ENCODE results near the gene RGS1.

The RGS1 gene

DNA sequence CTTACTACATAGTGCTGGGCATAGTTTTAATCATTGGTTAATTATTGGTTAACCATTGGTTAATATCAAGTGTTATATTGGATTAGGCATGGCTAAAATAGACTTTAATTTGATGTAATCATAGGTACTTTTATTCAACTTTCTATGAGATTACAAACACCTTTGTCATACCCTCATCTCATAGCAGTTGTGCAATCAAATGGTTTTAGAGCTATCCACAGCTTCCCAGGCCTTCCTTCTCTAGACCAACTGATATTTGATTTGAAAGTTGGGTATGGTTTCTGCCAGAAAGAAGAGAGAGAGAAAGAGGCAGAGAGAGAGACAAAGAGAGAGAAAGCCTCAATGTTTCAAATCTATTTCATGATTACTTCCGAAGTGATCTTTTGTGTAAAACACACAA lies 9.6 kb upstream of the RGS1 start:
- H3K27ac Mint-ChIP-seq, result no peak overlapping the region
- peaks cover 6% of the 10 kb centered on the region for H3K36me3 Mint-ChIP-seq
- H3K4me3 Mint-ChIP-seq, result no peak overlapping the region
- no peaks in the 10 kb centered on the region for H3K27me3 Mint-ChIP-seq
- H3K4me1 Mint-ChIP-seq (ENCODE audit: low read depth), result peaks cover 34% of the 10 kb centered on the region
- H3K9me3 Mint-ChIP-seq (ENCODE audit: low read depth), result peaks cover 5% of the 10 kb centered on the region

DNA sequence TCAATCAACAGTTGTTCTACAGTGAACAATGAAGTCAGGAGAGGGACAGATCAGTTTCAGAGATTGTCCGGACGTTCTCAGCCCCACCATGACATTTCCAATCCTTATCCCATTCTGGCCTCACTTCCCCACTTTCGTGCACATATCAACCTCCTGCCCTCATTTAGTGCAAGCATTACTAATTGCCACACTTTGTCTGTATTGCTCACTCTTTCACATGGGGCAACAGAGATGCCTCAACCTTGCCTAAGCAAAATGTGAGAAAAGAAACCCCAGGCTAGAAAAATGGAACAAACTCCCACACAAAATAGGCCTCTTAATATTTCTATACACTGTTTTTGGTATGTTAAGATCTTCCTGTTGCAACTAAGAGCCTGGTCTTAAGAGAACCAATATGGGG lies 8.9 kb upstream of the RGS1 start:
- peaks cover 9% of the 10 kb centered on the region for H3K36me3 Mint-ChIP-seq
- peaks cover 5% of the 10 kb centered on the region for H3K9me3 Mint-ChIP-seq (ENCODE audit: low read depth)
- H3K27ac Mint-ChIP-seq, result peak overlapping the region; percentile 67
- peaks cover 41% of the 10 kb centered on the region for H3K4me1 Mint-ChIP-seq (ENCODE audit: low read depth)
- no peak overlapping the region for H3K4me3 Mint-ChIP-seq
- no peaks in the 10 kb centered on the region for H3K27me3 Mint-ChIP-seq

DNA sequence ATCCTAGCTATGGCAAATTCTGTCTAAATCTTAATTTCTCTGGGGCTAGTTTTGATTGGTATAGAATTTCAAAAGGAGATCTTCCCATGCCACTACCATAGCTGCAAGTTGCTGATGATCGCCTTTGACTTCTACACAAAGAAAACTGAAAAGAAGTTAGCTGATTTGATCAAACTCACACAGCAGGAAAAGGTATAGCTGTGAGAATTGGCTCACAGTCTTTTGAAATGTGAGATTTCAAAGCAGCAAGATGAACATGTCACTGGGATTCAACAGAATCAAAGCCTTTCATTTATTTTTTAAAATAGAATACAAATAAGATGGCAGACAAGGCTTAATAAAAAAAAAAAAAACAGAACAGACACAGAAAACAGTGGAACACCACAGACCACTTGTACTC lies 7.5 kb upstream of the RGS1 start:
- H3K4me1 Mint-ChIP-seq (ENCODE audit: low read depth), result peaks cover 52% of the 10 kb centered on the region
- H3K4me3 Mint-ChIP-seq, result no peak overlapping the region
- H3K27me3 Mint-ChIP-seq, result no peaks in the 10 kb centered on the region
- H3K36me3 Mint-ChIP-seq, result peaks cover 9% of the 10 kb centered on the region
- peaks cover 5% of the 10 kb centered on the region for H3K9me3 Mint-ChIP-seq (ENCODE audit: low read depth)
- no peak overlapping the region for H3K27ac Mint-ChIP-seq

DNA sequence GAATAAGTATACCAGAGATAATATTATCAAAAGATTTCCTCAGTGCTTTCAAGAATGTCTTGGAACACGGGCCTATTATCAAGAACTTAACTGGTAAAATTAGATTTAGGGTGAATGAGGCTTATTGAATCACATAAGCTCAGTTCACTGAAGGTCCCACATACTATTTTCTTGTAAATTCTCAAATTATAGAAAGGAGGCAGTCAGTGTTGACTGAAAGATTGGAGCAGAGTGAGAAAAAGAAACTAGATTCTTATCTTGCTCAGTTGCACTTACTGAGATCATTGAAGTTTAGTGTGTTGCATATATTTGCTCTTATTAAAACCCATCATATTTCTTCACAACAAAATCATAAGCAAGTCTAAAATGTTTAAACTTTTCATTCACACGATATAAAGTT lies 3.9 kb upstream of the RGS1 start:
- H3K4me1 Mint-ChIP-seq (ENCODE audit: low read depth), result peaks cover 60% of the 10 kb centered on the region
- peak overlapping the region; percentile 67 for H3K27ac Mint-ChIP-seq
- peaks cover 7% of the 10 kb centered on the region for H3K36me3 Mint-ChIP-seq
- H3K9me3 Mint-ChIP-seq (ENCODE audit: low read depth), result peaks cover 5% of the 10 kb centered on the region
- no peak overlapping the region for H3K4me3 Mint-ChIP-seq
- no peaks in the 10 kb centered on the region for H3K27me3 Mint-ChIP-seq

DNA sequence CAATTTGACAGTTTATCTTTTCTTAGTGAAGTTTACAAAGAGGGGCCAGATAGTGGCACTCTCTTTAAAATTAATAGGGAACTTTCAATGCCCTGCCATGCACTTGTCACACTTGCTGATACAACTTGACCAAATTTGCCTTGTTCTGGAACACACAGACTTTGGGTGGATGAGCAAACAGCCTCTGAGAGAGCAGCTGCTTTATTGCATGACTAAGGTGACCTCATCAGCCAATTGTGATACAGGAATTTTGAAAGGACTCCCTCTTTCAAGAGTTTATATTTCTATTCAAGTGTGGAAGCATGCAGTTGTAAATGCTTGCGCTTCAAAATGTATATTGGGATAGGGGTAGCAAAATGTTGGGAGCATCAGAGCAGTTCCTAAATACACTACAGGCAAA lies 2.1 kb upstream of the RGS1 start:
- H3K4me3 Mint-ChIP-seq, result no peak overlapping the region

DNA sequence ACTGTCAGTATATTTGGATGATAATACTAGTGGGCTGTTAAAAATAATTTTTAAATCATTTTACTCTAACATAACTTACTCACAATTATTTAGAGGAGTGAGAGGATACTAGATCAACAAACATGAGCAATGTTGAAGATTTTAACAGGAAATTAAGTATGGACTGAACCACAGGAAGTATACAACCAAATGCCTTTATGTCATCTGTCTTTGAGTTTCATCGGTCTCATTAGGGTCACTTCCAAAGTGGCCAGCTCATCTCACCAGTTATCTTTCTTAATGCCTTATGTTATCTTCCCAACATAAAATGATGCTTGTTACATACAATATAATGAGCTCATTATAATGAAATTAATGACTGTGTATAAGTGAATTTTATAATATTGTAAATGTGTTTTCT lies 1.5 kb upstream of the RGS1 start:
- peaks cover 65% of the 10 kb centered on the region for H3K4me1 Mint-ChIP-seq (ENCODE audit: low read depth)
- H3K27me3 Mint-ChIP-seq, result no peaks in the 10 kb centered on the region
- peaks cover 5% of the 10 kb centered on the region for H3K9me3 Mint-ChIP-seq (ENCODE audit: low read depth)
- peaks cover 11% of the 10 kb centered on the region for H3K36me3 Mint-ChIP-seq
- H3K27ac Mint-ChIP-seq, result no peak overlapping the region
- H3K4me3 Mint-ChIP-seq, result no peak overlapping the region

More for the DNA sequence above, 2.1 kb upstream of the RGS1 start:
- no peak overlapping the region for H3K27ac Mint-ChIP-seq
- H3K4me1 Mint-ChIP-seq (ENCODE audit: low read depth), result peaks cover 60% of the 10 kb centered on the region
- H3K36me3 Mint-ChIP-seq, result peaks cover 11% of the 10 kb centered on the region
- H3K27me3 Mint-ChIP-seq, result no peaks in the 10 kb centered on the region
- peaks cover 5% of the 10 kb centered on the region for H3K9me3 Mint-ChIP-seq (ENCODE audit: low read depth)

DNA sequence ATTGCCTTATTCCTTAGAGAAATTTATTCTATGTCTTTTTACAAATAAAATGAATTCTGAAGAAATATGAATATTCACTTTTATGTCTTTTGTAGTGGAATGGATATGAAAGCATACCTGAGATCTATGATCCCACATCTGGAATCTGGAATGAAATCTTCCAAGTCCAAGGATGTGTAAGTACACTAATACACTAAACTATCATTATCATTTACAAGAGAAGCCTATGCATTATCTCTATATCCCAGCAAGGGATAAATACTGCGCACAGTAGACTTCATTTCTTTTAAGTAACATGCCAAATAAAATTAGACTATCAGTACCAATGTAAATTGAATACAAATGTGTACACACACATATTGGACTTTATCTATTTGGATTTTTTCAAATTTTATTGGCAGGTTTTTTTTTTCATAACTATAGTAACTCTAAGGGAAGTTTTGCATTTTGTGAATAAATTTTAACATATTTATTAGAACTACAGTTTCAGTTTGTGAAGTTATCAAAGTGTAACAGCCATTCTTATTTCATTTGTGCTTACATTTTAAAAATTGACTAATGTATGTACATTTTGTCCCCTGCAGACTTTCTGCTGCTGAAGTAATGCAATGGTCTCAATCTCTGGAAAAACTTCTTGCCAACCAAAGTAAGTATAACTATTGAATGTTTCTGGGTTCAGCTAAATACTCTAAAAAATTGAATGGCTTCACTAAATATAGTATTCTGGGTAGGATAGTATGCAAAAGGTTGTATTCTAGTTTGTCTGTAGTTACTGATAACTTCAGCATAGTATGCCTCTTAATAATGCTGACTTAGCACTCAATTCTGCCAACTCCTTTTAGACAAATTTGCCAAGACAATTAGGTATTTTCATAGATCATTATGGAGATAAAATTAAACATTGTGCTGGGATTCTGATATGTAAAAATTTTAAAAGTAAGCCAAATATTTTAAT lies 894 bp downstream of the RGS1 start:
- peaks cover 65% of the 10 kb centered on the region for H3K4me1 Mint-ChIP-seq (ENCODE audit: low read depth)
- H3K4me3 Mint-ChIP-seq, result peak overlapping the region; percentile 89
- H3K27me3 Mint-ChIP-seq, result no peaks in the 10 kb centered on the region
- H3K27ac Mint-ChIP-seq, result peak overlapping the region; percentile 93
- peaks cover 4% of the 10 kb centered on the region for H3K36me3 Mint-ChIP-seq
- no peaks in the 10 kb centered on the region for H3K9me3 Mint-ChIP-seq (ENCODE audit: low read depth)

DNA sequence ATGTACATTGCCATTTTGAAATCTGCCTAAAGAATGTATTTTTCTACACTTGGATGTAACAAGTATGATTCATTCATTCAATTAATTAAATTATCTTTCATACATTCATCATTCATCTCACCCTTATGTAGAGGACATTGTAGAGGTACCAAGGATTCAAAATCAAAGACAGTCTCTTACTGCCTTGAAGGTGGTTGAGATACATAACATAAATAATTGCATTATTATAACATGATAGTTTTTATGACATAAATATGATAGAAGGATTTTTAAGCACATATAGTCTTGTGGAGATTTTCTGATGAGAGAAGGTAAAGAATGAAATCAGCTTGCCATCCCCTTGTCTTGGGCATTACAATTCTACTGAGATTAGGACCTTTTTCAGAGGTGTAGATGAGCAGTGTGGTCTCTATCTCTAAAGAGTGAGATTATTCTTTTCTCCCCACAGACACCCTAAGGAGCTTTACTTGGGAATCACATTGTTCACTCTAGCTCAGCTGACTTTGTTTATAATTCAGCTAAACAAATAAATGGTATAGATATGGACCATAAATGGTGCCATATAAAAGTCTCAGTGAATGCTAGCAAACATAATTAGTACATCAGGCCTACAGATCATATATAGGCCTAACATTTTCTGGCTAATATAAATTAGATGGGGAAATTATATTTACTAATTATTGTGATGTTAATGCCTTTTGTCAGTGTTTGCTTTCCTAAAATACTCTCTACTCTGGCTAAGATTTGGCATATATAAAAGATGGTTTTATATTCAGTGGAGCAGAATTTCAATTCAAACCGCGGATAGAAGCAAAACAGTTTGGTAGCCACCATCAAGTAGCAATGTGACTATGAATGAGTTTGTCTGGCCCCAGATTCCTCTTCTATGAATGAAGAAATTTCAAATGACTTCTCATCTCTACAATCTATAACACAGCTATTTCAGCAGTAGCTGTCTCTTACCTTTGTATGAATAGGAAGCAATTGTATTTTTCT lies 1.9 kb downstream of the RGS1 start:
- H3K4me3 Mint-ChIP-seq, result peak overlapping the region; percentile 89
- peaks cover 55% of the 10 kb centered on the region for H3K4me1 Mint-ChIP-seq (ENCODE audit: low read depth)
- peak overlapping the region; percentile 16 for H3K27ac Mint-ChIP-seq
- H3K27me3 Mint-ChIP-seq, result no peaks in the 10 kb centered on the region
- H3K36me3 Mint-ChIP-seq, result peaks cover 4% of the 10 kb centered on the region
- no peaks in the 10 kb centered on the region for H3K9me3 Mint-ChIP-seq (ENCODE audit: low read depth)

DNA sequence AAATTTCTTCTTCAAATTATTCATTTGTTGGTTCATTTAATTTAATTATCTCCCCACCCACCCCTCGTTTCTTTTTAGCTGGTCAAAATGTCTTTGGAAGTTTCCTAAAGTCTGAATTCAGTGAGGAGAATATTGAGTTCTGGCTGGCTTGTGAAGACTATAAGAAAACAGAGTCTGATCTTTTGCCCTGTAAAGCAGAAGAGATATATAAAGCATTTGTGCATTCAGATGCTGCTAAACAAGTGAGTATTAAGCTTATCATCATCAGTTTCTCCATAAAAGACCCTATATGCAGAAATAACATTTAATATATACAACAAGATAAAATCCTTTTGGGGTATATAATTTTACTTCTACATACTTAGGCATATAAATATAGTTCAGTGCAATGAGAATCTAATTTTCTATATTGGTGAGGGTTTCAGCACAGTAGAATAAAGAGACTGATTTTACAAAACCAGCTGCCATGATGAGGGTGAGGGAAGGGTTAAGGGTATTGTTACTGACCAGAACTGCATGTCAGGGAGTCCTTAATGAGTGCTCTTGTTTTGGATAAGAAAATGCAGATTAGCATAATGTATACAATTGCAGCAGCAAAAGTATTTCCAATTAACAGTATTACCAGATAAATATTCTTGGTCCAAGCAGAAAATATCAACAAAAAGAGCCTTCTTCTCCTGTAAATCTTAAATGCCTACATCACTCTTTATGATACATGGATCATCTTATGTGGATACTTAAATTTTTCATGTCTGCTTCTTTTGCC lies 2.8 kb downstream of the RGS1 start:
- peaks cover 4% of the 10 kb centered on the region for H3K36me3 Mint-ChIP-seq
- H3K9me3 Mint-ChIP-seq (ENCODE audit: low read depth), result no peaks in the 10 kb centered on the region
- H3K4me1 Mint-ChIP-seq (ENCODE audit: low read depth), result peaks cover 48% of the 10 kb centered on the region
- no peaks in the 10 kb centered on the region for H3K27me3 Mint-ChIP-seq
- peak overlapping the region; percentile 3 for H3K27ac Mint-ChIP-seq
- H3K4me3 Mint-ChIP-seq, result peak overlapping the region; percentile 89

DNA sequence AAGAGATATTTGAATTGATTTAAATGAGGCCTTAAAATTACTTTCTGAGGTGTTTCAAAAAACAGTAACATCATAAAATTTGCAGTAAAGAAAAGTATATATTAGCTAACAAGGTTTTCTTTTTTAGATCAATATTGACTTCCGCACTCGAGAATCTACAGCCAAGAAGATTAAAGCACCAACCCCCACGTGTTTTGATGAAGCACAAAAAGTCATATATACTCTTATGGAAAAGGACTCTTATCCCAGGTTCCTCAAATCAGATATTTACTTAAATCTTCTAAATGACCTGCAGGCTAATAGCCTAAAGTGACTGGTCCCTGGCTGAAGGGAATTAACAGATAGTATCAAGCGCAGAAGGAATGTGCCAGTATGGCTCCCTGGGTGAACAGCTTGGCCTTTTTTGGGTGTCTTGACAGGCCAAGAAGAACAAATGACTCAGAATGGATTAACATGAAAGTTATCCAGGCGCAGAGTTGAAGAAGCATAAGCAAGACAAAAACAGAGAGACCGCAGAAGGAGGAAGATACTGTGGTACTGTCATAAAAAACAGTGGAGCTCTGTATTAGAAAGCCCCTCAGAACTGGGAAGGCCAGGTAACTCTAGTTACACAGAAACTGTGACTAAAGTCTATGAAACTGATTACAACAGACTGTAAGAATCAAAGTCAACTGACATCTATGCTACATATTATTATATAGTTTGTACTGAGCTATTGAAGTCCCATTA lies 3.6 kb downstream of the RGS1 start:
- Mint-ChIP-seq H3K36me3 (peaks cover 4% of the 10 kb centered on the region), H3K27ac (peak overlapping the region; percentile 47), H3K4me3 (peak overlapping the region; percentile 89), H3K27me3 (no peaks in the 10 kb centered on the region), H3K9me3 (ENCODE audit: low read depth) (no peaks in the 10 kb centered on the region), H3K4me1 (ENCODE audit: low read depth) (peaks cover 39% of the 10 kb centered on the region)

DNA sequence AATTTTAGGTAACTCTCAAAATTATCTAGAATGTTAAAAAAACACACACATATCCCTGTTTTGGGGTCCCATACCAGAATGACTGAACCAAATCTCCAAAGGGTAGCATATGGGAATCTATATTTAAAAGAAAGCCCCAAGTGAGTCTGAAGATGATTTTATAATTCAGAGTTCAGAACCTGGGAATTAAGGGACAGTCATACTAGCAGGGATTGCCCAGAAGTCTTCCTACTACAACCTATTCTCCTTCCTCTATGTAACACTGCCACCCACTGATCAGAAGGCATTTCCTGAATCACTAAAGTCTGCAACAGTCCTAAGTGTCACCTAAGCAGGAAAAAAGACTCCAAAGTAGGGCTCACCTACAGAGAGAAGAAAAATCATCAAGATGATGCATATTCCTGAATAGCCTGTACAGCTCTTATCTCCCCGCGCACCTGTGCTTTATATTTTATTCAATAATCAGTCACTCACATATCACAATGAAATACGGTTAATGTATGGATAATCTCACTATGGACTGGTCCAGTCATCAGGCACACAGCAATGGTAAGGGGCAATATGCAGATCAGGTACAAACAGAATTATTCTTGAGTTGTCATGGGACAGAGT lies 4.9 kb downstream of the RGS1 start:
- Mint-ChIP-seq H3K27me3 (no peaks in the 10 kb centered on the region), H3K4me1 (ENCODE audit: low read depth) (peaks cover 31% of the 10 kb centered on the region), H3K9me3 (ENCODE audit: low read depth) (no peaks in the 10 kb centered on the region), H3K4me3 (peak overlapping the region; percentile 54), H3K27ac (no peak overlapping the region), H3K36me3 (peaks cover 4% of the 10 kb centered on the region)

DNA sequence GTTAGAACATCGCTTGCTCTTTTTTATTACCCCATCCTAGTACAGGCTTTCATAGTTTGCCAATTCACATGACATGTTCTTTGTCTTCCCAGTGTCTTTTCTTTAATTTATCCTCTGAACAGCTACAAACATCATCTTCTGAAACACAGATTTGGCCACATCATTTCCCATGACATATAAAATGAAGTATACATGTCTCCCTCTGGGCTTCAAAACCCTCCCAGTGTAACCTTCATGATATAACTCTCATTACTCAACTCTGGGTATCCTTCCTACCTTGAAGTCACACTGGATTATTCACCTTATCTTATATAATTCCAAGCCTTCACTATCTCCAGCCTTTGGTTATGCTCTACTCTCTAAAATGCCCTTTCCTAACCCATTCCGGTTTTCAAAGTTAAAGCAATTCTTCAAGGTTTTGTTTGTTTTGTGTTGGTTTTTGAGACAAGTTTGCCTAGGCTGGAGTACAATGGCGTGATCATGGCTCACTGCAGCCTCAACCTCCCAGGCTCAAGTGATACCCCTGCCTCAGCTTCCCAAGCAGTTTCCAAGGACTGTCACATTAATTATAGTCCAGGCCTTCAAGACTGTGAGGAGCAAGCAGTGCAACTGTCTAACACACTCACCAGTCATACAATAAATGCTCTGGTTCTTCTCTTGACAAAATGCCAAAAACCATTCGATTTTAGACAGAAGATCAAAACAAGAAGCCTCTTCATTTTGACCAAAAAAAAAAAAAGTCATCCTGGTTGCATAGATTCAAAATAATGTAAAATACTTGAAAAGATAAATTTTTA lies 5.8 kb downstream of the RGS1 start:
- Mint-ChIP-seq H3K4me1 (ENCODE audit: low read depth) (peaks cover 27% of the 10 kb centered on the region), H3K9me3 (ENCODE audit: low read depth) (no peaks in the 10 kb centered on the region), H3K27me3 (no peaks in the 10 kb centered on the region), H3K4me3 (no peak overlapping the region), H3K36me3 (peaks cover 4% of the 10 kb centered on the region), H3K27ac (no peak overlapping the region)

DNA sequence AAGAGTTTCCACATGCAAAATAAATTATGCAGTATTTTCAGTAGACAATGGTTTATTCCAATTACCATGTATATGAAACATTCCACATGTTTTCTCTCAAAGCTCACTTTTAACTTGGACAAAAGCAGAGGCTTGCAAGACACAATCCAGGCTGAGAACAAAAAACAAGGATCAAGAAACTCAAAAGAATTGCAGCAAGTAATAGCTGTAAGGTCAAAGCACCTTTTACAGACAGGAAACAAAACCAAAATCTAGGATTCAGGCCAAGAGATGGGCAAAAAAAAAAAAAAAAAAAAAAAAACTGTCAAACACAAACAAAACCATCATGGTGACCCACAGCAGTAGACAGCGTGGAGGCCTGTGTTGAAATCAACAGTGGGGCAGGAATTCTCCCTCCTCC lies 9.3 kb downstream of the RGS1 start:
- Mint-ChIP-seq H3K4me1 (ENCODE audit: low read depth) (peaks cover 2% of the 10 kb centered on the region), H3K27me3 (no peaks in the 10 kb centered on the region), H3K36me3 (no peaks in the 10 kb centered on the region), H3K4me3 (no peak overlapping the region), H3K9me3 (ENCODE audit: low read depth) (no peaks in the 10 kb centered on the region), H3K27ac (no peak overlapping the region)

Data from activated naive CD8-positive, alpha-beta T cell (primary cell).